Cardiac muscle cell (in vitro differentiated cells and primary cell): ENCODE data around the gene GNL3. TPM values are rescaled to one million over a fixed set of nuclear protein-coding genes. Genes with fewer than 3 reads are reported as not detected.

Experiments
- DNase-seq, 2 donors: peaks; one replicate each; pipeline versions ENCODE4 v3.0.0 to v3.0.0-alpha.2; 2010 to 2017; ENCODE audit warnings: low read depth in 1 of 2, low spot score in 1 of 2
- H3K27ac ChIP-seq: fragments of 200-600 bp; sonication (generic); 2 replicates; pipeline ENCODE4 v1.5.1; 2016
- H3K27me3 ChIP-seq: fragments of 200-600 bp; sonication (generic); 2 replicates; pipeline ENCODE4 v1.6.0; 2016; ENCODE audit warnings: control low read depth
- H3K36me3 ChIP-seq: fragments of 200-600 bp; sonication (generic); 2 replicates; pipeline ENCODE4 v1.5.1; 2016; ENCODE audit warnings: control low read depth
- H3K4me1 ChIP-seq: fragments of 200-600 bp; sonication (generic); 2 replicates; pipeline ENCODE4 v1.8.1; 2017; ENCODE audit warnings: low read depth, mild to moderate bottlenecking, mixed run types
- H3K4me3 ChIP-seq: fragments of 200-600 bp; sonication (generic); 2 replicates; pipeline ENCODE4 v1.5.1; 2016; ENCODE audit warnings: mild to moderate bottlenecking
- H3K9me3 ChIP-seq: fragments of 200-600 bp; sonication (generic); 2 replicates; pipeline ENCODE4 v1.5.1; 2017; ENCODE audit warnings: low read depth, mild to moderate bottlenecking, control low read depth
- CTCF ChIP-seq: IDR thresholded peaks from 2 replicates; pipeline ENCODE4 v1.5.1; 2012; ENCODE audit warnings: low read depth, mild to moderate bottlenecking, low read length
- polyA plus RNA-seq: library from polyadenylated mRNA; unstranded; fragments of >200 nt; fragmentation: Nextera tagmentation; extraction: Ambion mirVana; gene quantifications from 2 replicates; pipeline ENCODE4 v1.2.1, GENCODE V29; 2016
- total RNA-seq: library from RNA; depleted of rRNA; stranded (reverse); fragments of >200 nt; gene quantifications from 2 replicates; pipeline ENCODE4 v1.2.3, GENCODE V29; 2016

GNL3 gene
- total RNA-seq = 53.8 and 57.3 TPM in 2 replicates
- polyA plus RNA-seq = 83.2 and 92.2 TPM in 2 replicates

- peak; percentile 97 for DNase-seq
- H3K4me1 ChIP-seq = peaks cover 22% of the 10 kb centered on the region
- H3K27ac ChIP-seq = peak within 1 kb of the TSS; percentile 99
- no peaks in the 10 kb centered on the region for H3K9me3 ChIP-seq
- peak within 1 kb of the TSS; percentile 91 for H3K4me3 ChIP-seq
- H3K27me3 ChIP-seq = no peaks in the 10 kb centered on the region
- peaks cover 38% of the 10 kb centered on the region for H3K36me3 ChIP-seq
- TF ChIP-seq CTCF = no peak
These were observed at the start of gene GNL3, which contains the start of gene PBRM1 for GRCh38 chr3:52685709-52686691. Gene GNL3, plus strand, starts transcription at chr3:52686032. Its CDS starts 61 bp downstream, at chr3:52686093. Gene PBRM1, minus strand, starts transcription at chr3:52685913.

GRCh38 chr3:52636673-52637072, 49.2 kb upstream of the GNL3 start:
- peak in 1 of 2 donors; percentile 3 for DNase-seq
- Histone ChIP-seq H3K9me3 (no peaks in the 10 kb centered on the region), H3K36me3 (peaks cover 52% of the 10 kb centered on the region), H3K4me1 (no peaks in the 10 kb centered on the region), H3K27ac (no peak overlapping the region), H3K27me3 (no peaks in the 10 kb centered on the region), H3K4me3 (no peak overlapping the region)
- TF ChIP-seq CTCF = no peak

GRCh38 chr3:52645549-52645948, 40.3 kb upstream of the GNL3 start:
- no peaks in the 10 kb centered on the region for H3K27me3 ChIP-seq
- peaks cover 52% of the 10 kb centered on the region for H3K36me3 ChIP-seq
- no peak overlapping the region for H3K27ac ChIP-seq
- H3K4me1 ChIP-seq = no peaks in the 10 kb centered on the region
- no peak overlapping the region for H3K4me3 ChIP-seq
- TF ChIP-seq CTCF = no peak
- DNase-seq = no peak
- no peaks in the 10 kb centered on the region for H3K9me3 ChIP-seq

GRCh38 chr3:52649461-52650210, 36.2 kb upstream of the GNL3 start:
- no peaks in the 10 kb centered on the region for H3K27me3 ChIP-seq
- H3K4me3 ChIP-seq = no peak overlapping the region
- H3K4me1 ChIP-seq = no peaks in the 10 kb centered on the region
- TF ChIP-seq CTCF = no peak
- H3K36me3 ChIP-seq = peaks cover 58% of the 10 kb centered on the region
- peak in 1 of 2 donors; percentile 60 for DNase-seq
- no peaks in the 10 kb centered on the region for H3K9me3 ChIP-seq
- H3K27ac ChIP-seq = no peak overlapping the region

- H3K27me3 ChIP-seq = no peaks in the 10 kb centered on the region
- H3K4me3 ChIP-seq = no peak overlapping the region
- H3K9me3 ChIP-seq = no peaks in the 10 kb centered on the region
- H3K4me1 ChIP-seq = no peaks in the 10 kb centered on the region
- no peak overlapping the region for H3K27ac ChIP-seq
- H3K36me3 ChIP-seq = peaks cover 63% of the 10 kb centered on the region
- peak in 1 of 2 donors; percentile 9 for DNase-seq
- no peak for TF ChIP-seq CTCF
These were observed 35.4 kb upstream of the GNL3 start for GRCh38 chr3:52650439-52650838.
